Cardiac muscle cell (in vitro differentiated cells and primary cell): ENCODE data around the gene USO1. TPM values are rescaled to one million over a fixed set of nuclear protein-coding genes. Genes with fewer than 3 reads are reported as not detected.

Experiments used
- DNase-seq, 2 donors: peaks; one replicate each; pipeline versions ENCODE4 v3.0.0 to v3.0.0-alpha.2; 2010 to 2017; ENCODE audit warnings: low read depth in 1 of 2, low spot score in 1 of 2
- H3K27ac ChIP-seq: fragments of 200-600 bp; sonication (generic); 2 replicates; pipeline ENCODE4 v1.5.1; 2016
- H3K27me3 ChIP-seq: fragments of 200-600 bp; sonication (generic); 2 replicates; pipeline ENCODE4 v1.6.0; 2016; ENCODE audit warnings: control low read depth
- H3K36me3 ChIP-seq: fragments of 200-600 bp; sonication (generic); 2 replicates; pipeline ENCODE4 v1.5.1; 2016; ENCODE audit warnings: control low read depth
- H3K4me1 ChIP-seq: fragments of 200-600 bp; sonication (generic); 2 replicates; pipeline ENCODE4 v1.8.1; 2017; ENCODE audit warnings: low read depth, mild to moderate bottlenecking, mixed run types
- H3K4me3 ChIP-seq: fragments of 200-600 bp; sonication (generic); 2 replicates; pipeline ENCODE4 v1.5.1; 2016; ENCODE audit warnings: mild to moderate bottlenecking
- H3K9me3 ChIP-seq: fragments of 200-600 bp; sonication (generic); 2 replicates; pipeline ENCODE4 v1.5.1; 2017; ENCODE audit warnings: low read depth, mild to moderate bottlenecking, control low read depth
- polyA plus RNA-seq: library from polyadenylated mRNA; unstranded; fragments of >200 nt; fragmentation: Nextera tagmentation; extraction: Ambion mirVana; gene quantifications from 2 replicates; pipeline ENCODE4 v1.2.1, GENCODE V29; 2016
- total RNA-seq: library from RNA; depleted of rRNA; stranded (reverse); fragments of >200 nt; gene quantifications from 2 replicates; pipeline ENCODE4 v1.2.3, GENCODE V29; 2016
- TF ChIP-seq, protein P1 (sequence below): IDR thresholded peaks from 2 replicates; pipeline ENCODE4 v1.5.1; 2012; ENCODE audit warnings: low read depth, mild to moderate bottlenecking, low read length

Gene USO1
- total and polyA plus RNA-seq, 2 experiments from 2014 or later: 45.1 to 50.5 TPM

DNA sequence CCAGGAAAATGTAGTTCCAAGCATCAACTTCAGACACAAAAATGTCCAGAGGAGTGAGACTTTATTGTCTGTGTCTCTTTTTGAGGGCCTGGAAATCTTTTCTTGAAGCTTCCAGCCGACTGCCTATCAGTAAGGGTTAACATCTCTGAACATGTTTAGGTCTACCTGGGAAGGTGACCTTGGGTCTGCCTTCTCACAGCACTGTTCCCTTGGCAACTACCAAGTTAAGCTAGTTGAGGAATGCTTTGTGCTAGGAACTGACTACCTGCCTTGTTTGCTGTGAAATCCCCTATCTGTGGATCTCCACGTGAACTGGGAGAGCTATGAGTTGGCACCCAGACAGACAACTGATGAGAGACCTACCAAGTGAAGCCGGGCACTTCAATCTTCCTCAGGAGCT, 96.3 kb downstream of the USO1 start:
- no peak for DNase-seq
- Histone ChIP-seq H3K27me3 (no peaks in the 10 kb centered on the region), H3K4me3 (no peak overlapping the region), H3K27ac (no peak overlapping the region), H3K9me3 (no peaks in the 10 kb centered on the region), H3K36me3 (no peaks in the 10 kb centered on the region), H3K4me1 (no peaks in the 10 kb centered on the region)
- TF ChIP-seq, protein P1, sequence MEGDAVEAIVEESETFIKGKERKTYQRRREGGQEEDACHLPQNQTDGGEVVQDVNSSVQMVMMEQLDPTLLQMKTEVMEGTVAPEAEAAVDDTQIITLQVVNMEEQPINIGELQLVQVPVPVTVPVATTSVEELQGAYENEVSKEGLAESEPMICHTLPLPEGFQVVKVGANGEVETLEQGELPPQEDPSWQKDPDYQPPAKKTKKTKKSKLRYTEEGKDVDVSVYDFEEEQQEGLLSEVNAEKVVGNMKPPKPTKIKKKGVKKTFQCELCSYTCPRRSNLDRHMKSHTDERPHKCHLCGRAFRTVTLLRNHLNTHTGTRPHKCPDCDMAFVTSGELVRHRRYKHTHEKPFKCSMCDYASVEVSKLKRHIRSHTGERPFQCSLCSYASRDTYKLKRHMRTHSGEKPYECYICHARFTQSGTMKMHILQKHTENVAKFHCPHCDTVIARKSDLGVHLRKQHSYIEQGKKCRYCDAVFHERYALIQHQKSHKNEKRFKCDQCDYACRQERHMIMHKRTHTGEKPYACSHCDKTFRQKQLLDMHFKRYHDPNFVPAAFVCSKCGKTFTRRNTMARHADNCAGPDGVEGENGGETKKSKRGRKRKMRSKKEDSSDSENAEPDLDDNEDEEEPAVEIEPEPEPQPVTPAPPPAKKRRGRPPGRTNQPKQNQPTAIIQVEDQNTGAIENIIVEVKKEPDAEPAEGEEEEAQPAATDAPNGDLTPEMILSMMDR: no peak

DNA sequence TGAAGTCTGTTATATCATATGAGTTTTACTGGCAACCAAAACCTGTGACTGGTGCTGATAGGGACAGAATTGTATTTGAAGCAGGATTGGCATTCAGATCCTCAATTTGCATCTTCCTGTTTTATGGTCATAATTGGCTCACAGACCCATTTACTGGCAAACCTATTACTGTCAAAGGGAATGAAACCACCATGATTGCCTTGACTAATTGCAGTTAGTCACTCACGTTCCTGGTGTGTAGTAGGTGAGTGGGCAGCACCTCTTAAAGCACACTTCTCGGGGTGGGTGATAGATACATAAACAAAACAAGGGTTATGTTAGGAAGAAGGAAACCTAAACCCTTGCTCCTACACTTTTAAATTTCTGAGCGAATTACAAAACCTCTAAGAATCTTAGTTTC, 96.8 kb downstream of the USO1 start:
- H3K36me3 ChIP-seq: no peaks in the 10 kb centered on the region
- no peaks in the 10 kb centered on the region for H3K27me3 ChIP-seq
- H3K27ac ChIP-seq: no peak overlapping the region
- H3K4me3 ChIP-seq: no peak overlapping the region
- TF ChIP-seq, protein P1: no peak
- no peaks in the 10 kb centered on the region for H3K4me1 ChIP-seq
- no peak for DNase-seq
- no peaks in the 10 kb centered on the region for H3K9me3 ChIP-seq

DNA sequence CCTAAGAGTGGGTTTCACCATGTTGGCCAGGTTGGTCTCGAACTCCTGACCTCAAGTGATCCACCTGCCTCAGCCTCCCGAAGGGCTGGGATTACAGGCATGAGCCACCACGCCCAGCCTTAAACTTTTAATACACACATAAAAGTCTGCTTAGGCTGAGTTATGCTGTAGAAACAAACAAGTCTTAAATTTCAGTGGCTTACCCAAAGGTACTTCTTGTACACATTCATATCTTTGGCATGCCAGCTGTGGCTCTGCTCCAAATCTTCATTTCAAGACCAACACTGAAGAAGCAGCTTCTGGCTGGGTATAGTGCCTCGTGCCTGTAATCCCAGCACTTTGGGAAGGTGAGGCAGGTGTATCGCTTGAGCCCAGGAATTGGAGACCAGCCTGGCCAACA, 97.6 kb downstream of the USO1 start:
- Histone ChIP-seq H3K27me3 (no peaks in the 10 kb centered on the region), H3K4me1 (no peaks in the 10 kb centered on the region), H3K36me3 (no peaks in the 10 kb centered on the region), H3K27ac (no peak overlapping the region), H3K9me3 (no peaks in the 10 kb centered on the region), H3K4me3 (no peak overlapping the region)
- DNase-seq: peak in 1 of 2 donors; percentile 34
- TF ChIP-seq, protein P1: no peak

DNA sequence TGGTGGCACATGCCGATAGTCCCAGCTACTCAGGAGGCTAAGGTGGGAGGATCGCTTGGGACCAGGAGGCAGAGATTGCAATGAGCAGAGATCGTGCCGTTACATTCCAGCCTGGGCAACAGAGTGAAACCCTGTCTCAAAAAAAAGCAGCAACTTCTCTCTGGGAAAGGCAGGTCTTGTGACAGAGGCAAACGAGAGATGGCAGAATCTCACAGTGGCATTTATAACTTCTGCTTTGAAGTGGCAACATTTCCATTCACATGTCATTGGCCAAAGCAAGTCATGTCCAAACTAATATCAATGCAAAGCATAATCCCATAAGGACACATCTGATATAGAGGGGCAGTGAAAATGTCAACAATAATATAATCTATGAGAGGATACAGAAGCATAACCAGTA, 98.0 kb downstream of the USO1 start:
- Histone ChIP-seq H3K27ac (no peak overlapping the region), H3K36me3 (no peaks in the 10 kb centered on the region), H3K4me3 (no peak overlapping the region), H3K27me3 (no peaks in the 10 kb centered on the region), H3K9me3 (no peaks in the 10 kb centered on the region), H3K4me1 (no peaks in the 10 kb centered on the region)
- TF ChIP-seq, protein P1: no peak
- no peak for DNase-seq

DNA sequence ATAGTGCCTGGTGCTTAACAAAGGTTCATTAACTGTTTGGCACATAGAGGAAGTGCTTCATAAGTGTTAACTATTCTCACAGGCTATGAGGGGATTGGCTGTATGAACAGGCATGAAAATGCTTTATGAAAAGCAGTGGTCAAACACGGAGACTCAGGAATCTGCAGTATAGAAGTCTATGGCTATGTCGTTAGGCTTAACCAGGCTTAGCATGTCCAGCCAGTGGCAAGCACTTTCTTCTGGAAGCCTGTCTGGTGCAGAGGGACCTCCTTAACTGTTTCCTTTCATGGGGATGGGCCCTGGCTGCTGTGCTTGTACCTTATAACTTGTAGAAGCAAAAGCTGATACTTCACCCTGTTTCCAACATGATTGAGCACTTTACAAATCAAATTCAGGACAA, 99.4 kb downstream of the USO1 start:
- Histone ChIP-seq H3K4me1 (no peaks in the 10 kb centered on the region), H3K9me3 (no peaks in the 10 kb centered on the region), H3K36me3 (no peaks in the 10 kb centered on the region), H3K4me3 (no peak overlapping the region), H3K27ac (no peak overlapping the region), H3K27me3 (no peaks in the 10 kb centered on the region)
- TF ChIP-seq, protein P1: no peak
- no peak for DNase-seq

DNA sequence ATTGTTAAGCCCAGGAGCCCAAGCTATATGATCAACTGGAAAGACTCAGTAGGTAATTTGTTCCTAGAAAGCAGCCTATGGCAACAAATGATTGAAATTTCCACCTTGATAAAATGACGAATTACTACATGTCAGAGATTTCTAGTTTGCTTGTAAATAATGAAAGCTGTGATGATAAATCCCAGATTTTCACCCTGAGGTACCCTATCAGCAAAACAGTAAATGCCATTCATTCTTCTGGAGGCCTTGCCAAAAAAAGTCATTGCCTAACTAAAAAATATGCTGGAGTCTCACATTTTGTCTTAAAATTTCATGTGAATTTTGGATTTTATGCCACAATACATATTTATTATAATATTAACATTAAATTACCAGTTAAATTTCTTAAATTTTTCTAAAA, 106.5 kb downstream of the USO1 start:
- Histone ChIP-seq H3K9me3 (no peaks in the 10 kb centered on the region), H3K4me3 (no peak overlapping the region), H3K27ac (no peak overlapping the region), H3K4me1 (no peaks in the 10 kb centered on the region), H3K27me3 (no peaks in the 10 kb centered on the region), H3K36me3 (no peaks in the 10 kb centered on the region)
- peak in 1 of 2 donors; percentile 64 for DNase-seq
- TF ChIP-seq, protein P1: no peak
